ENCODE results near the gene SNX3. TPM values are rescaled to one million over a fixed set of nuclear protein-coding genes. Genes with fewer than 3 reads are reported as not detected.

The SNX3 gene
- total RNA-seq = 212 TPM

GRCh38 chr6:108260809-108261569 is at the start of gene SNX3:
TSS of gene SNX3 (minus strand) at chr6:108261040. CDS start at chr6:108260921, 119 bp downstream.

GRCh38 chr6:108294727-108295625 is 34.1 kb upstream of the SNX3 start, which contains the start of gene AFG1L:
TSS of gene AFG1L (plus strand) at chr6:108295054. CDS start at chr6:108295080, 26 bp downstream.

GRCh38 chr6:108165714-108166663 is 94.9 kb downstream of the SNX3 start, which contains the start of gene NR2E1:
TSS of gene NR2E1 (plus strand) at chr6:108166022. CDS start at chr6:108166766, 744 bp downstream.

Small RNAs within 50 kb of the gene (small RNA-seq; reads per million reads assigned to genes)
- gene RNA5SP212 (not detected), gene RNU6-1144P (not detected), gene Z98742.2 (not detected)

Other genes with a start within 250 kb of the SNX3 start
- 59.1 TPM for gene OSTM1, start 186.3 kb downstream of the SNX3 start, total RNA-seq
- 11.1 TPM for gene NR2E1, start 95.0 kb downstream of the SNX3 start, total RNA-seq
- 12.0 TPM for gene AFG1L, start 34.0 kb upstream of the SNX3 start, total RNA-seq